Lower leg skin (tissue), 3 donors: ENCODE measurements around the gene ADGRL3.

Experiments used
- CTCF ChIP-seq, 3 donors: fragments of 450-650 bp; IDR thresholded peaks; one replicate each; pipeline ENCODE4 v1.5.1; 2016; ENCODE audit warnings: antibody characterized with exemption in 3 of 3, mild to moderate bottlenecking in 3 of 3, moderate library complexity in 2 of 3
- POLR2A ChIP-seq, 2 donors: fragments of 450-650 bp; IDR thresholded peaks; one replicate each; pipeline ENCODE4 v1.6.1; 2016 to 2017; ENCODE audit warnings: antibody characterized with exemption in 2 of 2, mild to moderate bottlenecking in 1 of 2, moderate library complexity in 1 of 2

- TF ChIP-seq CTCF (IDR thresholded peaks at IDR 0.05) = no peak
- no peak for TF ChIP-seq POLR2A (IDR thresholded peaks at IDR 0.05)
Observed at GRCh38 chr4:61276029-61276428, 75.9 kb downstream of the ADGRL3 start.
